HG03095 (cell line): ENCODE data around the gene NMB.
A peak's percentile ranks its signal among the peaks of the same experiment; 100 is the strongest.
"Not testable (repeated sequence)": the region's sequence is repeated elsewhere in the genome, so short reads cannot be mapped to it uniquely, and the experiment has no call there.

Experiments
- ATAC-seq: cut with Tn5 transposase; IDR thresholded peaks from one replicate; pipeline ENCODE4 v1.9.1; 2021; ENCODE audit warnings: moderate library complexity; ENCODE audit not compliant: unreplicated experiment

Gene NMB

DNA sequence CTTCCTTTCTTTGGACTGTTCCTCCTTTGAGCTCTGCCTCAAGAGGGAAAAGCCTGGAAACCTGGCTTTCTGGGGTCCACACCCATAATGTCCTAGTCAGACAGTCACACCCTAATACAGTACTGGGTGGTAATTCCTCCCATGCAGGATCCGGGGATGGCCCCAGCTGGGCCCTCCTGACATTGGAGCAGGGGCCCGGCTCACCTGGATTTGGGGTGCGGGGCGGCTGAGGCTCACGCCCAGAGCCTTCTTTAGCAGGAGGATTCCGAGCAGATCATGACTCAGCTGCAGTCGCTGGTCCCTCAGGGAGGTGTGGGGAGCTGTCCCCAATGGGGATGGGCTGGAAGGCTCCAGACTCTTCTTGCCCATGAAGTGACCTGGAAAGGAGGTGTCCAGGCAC, 1.0 kb downstream of the NMB start:
- no peak for ATAC-seq

- peak; percentile 28 for ATAC-seq
Observed at GRCh38 chr15:84654689-84655453, 3.1 kb downstream of the NMB start.

DNA sequence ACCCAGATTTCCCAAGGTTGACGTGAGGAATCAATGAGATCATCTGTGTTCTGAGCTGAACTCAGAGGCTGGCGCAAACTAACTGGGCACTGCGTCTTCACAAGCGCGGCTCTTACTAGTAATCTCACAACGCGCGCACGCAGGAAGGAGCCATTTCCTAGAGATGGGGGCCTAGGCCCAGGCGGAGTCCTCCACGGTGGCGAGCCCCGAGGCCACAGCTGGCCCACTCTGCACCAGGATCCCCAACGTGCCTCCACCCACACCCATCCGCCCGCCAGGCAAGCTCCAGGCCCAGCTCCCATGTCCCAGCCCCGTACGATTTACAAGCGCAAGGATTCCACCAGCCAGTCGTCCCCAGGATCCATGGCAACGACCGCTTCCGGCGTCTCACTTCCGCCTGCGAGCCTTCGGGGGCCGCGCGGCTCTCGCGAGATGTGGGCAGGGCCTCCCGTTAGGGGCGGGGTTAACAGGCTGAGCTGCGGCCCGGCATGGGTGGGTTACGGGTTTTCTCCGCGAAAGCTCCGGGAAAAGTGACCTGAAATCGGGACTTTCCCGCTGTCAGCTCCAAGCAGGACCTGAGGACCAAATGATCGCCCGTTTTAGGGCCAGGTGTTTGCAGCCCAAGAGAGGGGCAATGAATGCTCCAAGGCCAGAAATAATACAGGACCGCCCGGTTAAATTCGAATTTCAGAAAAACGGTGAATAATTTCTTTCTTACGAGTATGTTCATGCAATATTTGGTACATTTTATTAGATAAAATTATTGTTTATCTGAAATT, 3.9 kb downstream of the NMB start, which contains the start of gene WDR73:
TSS of gene WDR73 (minus strand) at position 374 of the 779 bp plus-strand sequence. CDS start at position 365, 9 bp downstream.
- ATAC-seq: peak; percentile 84

DNA sequence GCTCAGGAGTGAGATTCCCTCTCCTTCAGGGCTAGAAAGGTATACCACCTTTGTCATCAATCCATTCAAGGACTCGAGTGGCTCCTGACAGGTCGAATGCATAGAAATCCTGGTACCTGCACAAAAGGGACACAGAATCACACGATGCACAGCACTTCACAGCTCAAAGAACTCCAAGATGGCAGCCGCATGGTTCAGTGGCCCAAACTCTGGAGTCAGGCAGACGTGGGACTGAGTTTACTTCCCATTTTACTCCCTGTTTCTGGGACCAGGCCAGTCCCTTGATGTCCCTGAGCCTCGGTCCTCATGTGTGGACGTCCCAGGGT, 4.5 kb downstream of the NMB start:
- no peak for ATAC-seq

- no peak for ATAC-seq
Observed at GRCh38 chr15:84649706-84650105, 8.3 kb downstream of the NMB start.

- ATAC-seq: no peak
Observed at GRCh38 chr15:84648539-84648938, 9.5 kb downstream of the NMB start.

DNA sequence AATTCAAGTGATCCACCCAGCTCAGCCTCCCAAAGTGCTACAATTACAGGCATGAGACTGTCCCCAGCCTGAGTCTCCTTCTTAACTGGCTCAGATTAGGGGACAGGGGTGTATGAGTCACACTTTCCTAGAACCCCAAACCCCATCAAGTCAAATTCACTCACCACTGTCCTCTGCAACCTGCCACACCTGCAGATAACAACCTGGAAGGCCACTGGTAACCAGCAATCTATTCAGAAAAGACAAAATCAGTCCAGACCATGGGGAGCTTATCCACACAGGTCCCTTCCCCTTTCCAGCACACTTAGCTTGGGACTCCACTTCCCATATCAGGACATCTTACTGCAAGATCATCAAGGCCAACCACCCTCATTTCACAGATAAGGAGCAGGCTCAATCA, 10.3 kb downstream of the NMB start:
- no peak for ATAC-seq

GRCh38 chr15:84645997-84646396, 12.0 kb downstream of the NMB start:
- no peak for ATAC-seq

- no peak for ATAC-seq
Observed at GRCh38 chr15:84645496-84645895, 12.5 kb downstream of the NMB start.

- no peak for ATAC-seq
Observed at GRCh38 chr15:84643838-84644237, 14.2 kb downstream of the NMB start.

DNA sequence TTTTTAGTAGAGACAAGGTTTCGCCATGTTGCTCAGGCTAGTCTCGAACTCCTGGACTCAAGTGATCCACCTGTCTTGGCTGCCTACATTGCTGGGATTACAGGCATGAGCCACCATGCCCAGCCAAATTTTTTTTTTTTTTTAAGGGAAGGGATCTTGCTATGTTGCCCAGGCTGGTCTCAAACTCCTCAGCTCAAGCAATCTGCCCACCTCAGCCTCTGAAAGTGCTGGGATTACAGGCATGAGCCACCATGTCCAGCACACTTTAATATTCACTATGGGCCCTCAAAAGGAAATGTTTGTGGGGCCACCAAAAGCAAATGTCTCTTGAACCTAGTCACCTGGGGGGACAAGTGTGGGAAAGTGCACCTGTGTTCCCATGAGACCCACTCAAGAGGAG, 15.4 kb downstream of the NMB start:
- not testable (repeated sequence) for ATAC-seq

DNA sequence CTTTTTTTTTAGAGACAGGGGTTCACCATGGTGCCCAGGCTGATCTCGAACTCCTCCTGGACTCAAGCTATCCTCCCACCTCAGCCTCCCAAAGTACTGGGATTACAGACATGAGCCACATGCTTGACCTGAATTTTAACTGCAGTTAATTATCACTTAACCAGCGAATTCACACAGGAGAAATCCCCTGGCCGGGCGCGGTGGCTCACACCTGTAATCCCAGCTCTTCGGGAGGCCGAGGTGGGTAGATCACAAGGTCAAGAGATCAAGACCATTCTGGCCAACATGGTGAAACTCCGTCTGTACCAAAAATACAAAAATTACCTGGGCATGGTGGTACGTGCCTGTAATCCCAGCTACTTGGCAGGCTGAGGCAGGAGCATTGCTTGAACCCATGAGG, 16.1 kb downstream of the NMB start:
- not testable (repeated sequence) for ATAC-seq

- no peak for ATAC-seq
Observed at GRCh38 chr15:84638103-84638502, 19.9 kb downstream of the NMB start.

GRCh38 chr15:84634228-84634837, 23.7 kb downstream of the NMB start:
- no peak for ATAC-seq

DNA sequence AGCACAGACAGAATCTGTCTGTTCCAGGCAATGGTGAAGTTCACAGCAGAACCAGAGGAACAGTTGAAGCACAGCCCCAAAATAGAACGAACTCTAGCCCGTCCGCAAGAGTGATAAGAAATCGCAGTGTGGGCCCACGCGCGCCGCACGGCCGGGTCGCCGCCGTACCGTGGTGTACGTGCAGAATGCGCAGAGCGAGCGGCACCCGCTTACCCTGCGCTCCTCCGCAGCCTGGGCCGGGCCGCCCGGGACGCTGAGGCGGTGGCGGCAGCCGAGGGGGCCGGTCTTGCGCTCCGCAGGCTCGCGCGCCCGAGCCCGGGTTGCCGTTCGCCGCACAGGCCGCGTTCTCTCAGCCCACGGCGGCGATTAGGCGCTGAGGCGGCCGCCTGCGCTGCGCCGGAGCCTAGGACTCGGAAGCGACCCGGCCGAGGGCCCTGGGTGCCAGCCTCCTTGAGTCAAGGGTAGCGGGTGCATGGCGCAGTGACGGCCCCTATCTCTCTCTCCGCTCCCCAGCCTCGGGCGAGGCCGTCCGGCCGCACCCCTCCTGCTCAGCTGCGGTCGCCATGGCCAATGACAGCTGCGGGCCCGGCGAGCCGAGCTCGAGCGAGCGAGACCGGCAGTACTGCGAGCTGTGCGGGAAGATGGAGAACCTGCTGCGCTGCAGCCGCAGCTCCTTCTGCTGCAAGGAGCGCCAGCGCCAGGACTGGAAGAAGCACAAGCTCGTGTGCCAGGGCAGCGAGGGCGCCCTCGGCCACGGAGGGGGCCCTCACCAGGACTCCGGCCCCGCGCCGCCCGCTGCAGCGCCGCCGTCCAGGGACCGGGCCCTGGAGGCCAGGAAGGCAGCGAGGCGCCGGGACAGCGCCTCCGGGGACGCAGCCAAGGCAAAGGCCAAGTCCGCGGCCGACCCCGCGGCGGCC, 24.4 kb downstream of the NMB start:
- peak; percentile 44 for ATAC-seq

GRCh38 chr15:84631706-84632272, 26.2 kb downstream of the NMB start:
- ATAC-seq: no peak

DNA sequence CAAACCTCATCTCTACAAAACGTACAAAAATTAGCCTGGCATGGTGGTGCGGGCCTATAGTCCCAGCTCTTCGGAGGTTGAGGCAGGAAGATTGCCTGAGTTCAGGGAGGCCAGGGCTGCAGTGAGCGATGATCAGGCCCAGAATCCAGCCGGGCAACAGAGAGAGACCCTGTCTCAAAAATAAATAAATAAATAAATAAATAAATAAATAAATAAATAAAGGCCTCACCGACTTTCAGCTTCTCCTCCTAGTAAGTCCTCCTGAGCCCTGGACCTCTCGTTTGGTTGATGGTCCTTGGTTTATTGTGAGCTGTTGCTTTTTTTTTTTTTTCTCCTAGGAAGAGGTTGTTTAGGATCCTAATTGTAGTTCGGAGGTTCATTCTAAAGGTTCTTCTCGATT, 29.0 kb downstream of the NMB start:
- no peak for ATAC-seq

DNA sequence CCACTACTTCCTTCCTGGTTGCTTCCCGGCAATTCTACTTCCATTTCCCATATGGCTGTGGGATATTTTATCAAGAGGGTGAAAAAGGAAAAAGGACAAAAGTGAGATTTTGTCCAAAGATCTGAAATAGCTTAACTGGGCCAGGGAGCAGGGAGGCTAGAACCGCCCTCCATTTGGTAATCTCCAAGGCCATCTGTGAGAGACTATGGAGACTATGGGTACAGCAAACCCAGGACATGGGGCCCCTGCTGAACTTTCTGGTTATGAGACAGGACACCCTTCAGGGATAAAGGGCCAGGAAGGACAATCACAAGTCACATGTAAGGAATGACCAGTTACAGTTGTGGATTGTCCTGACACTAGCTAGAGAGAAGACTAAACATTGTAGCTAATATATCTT, 32.9 kb downstream of the NMB start:
- ATAC-seq: no peak

DNA sequence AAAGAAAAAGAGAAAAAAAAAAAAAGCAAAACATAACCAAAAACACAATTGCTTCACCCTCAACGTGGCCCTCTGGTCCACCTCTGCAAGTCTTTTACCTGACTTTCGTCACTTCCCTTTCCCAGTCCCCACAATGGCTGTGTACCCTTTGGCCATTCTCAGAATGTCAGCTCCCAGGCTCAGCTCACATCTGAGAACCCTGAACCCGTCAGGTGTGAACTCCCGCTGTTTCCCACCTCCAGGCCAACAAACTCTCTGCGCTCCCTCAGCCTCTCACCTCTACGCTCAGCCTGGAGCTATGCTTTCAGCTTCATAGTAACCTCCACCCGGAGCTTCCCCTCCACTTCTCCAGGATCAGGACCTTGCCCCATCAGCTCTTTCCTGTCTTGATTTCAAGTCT, 33.6 kb downstream of the NMB start:
- ATAC-seq: no peak

- ATAC-seq: no peak
Observed at GRCh38 chr15:84621358-84621979, 36.5 kb downstream of the NMB start.
